DLD1 (cell line): ENCODE measurements around the gene CRIM1.

Experiments used
- in situ Hi-C: cut with HindIII; loops from 2 replicates; pipeline ENCODE4 v1.10.0; 2017; ENCODE audit warnings: low sequenced_read_pairs

Gene CRIM1

GRCh38 chr2:36511858-36512603 lies 156.5 kb downstream of the CRIM1 start:
- in situ Hi-C loops, result no loop called here

- in situ Hi-C loops, result no loop called here
Observed at GRCh38 chr2:36512705-36513104, 157.1 kb downstream of the CRIM1 start.

GRCh38 chr2:36513661-36514060 lies 158.1 kb downstream of the CRIM1 start:
- in situ Hi-C loops, result no loop called here

- in situ Hi-C loops, result no loop called here
Observed at GRCh38 chr2:36515538-36515937, 160.0 kb downstream of the CRIM1 start.

- in situ Hi-C loops, result no loop called here
Observed at GRCh38 chr2:36516136-36516870, 160.7 kb downstream of the CRIM1 start.

GRCh38 chr2:36520431-36520830 lies 164.9 kb downstream of the CRIM1 start:
- in situ Hi-C loops, result no loop called here

GRCh38 chr2:36523153-36523552 lies 167.6 kb downstream of the CRIM1 start:
- in situ Hi-C loops, result no loop called here

GRCh38 chr2:36525245-36525644 lies 169.7 kb downstream of the CRIM1 start:
- in situ Hi-C loops, result no loop called here

GRCh38 chr2:36526226-36526625 lies 170.6 kb downstream of the CRIM1 start:
- in situ Hi-C loops, result no loop called here

- in situ Hi-C loops, result no loop called here
Observed at GRCh38 chr2:36528274-36528673, 172.7 kb downstream of the CRIM1 start.

GRCh38 chr2:36528766-36529392 lies 173.3 kb downstream of the CRIM1 start:
- in situ Hi-C loops, result no loop called here

- in situ Hi-C loops, result no loop called here
Observed at GRCh38 chr2:36530178-36530982, 174.8 kb downstream of the CRIM1 start.

- in situ Hi-C loops, result no loop called here
Observed at GRCh38 chr2:36530983-36531354, 175.4 kb downstream of the CRIM1 start.

GRCh38 chr2:36534275-36534799 lies 178.8 kb downstream of the CRIM1 start:
- in situ Hi-C loops, result no loop called here

GRCh38 chr2:36535099-36535498 lies 179.5 kb downstream of the CRIM1 start:
- in situ Hi-C loops, result no loop called here

GRCh38 chr2:36536776-36537175 lies 181.2 kb downstream of the CRIM1 start:
- in situ Hi-C loops, result no loop called here

GRCh38 chr2:36538335-36538734 lies 182.8 kb downstream of the CRIM1 start:
- in situ Hi-C loops, result no loop called here

GRCh38 chr2:36539631-36540030 lies 184.1 kb downstream of the CRIM1 start:
- in situ Hi-C loops, result no loop called here

GRCh38 chr2:36540986-36541754 lies 185.6 kb downstream of the CRIM1 start:
- in situ Hi-C loops, result no loop called here
